Calu3 (cell line): ENCODE results near the gene NXN. TPM values are rescaled to one million over a fixed set of nuclear protein-coding genes. Genes with fewer than 3 reads are reported as not detected.

Experiments
- BruUV-seq: library from RNA; stranded (reverse); fragments of 400-500 nt; replicated peaks from 2 replicates; lab custom pipeline; 2021; lab: Mats Ljungman, UMichigan
- CTCF ChIA-PET: fragments of 300-600 bp; sonication (Branson Sonifier 250); formaldehyde crosslinking; loops from one replicate; lab custom pipeline; 2022; ENCODE audit warnings: antibody characterized with exemption; lab: Charles Lee
- DNase-seq: peaks from one replicate; pipeline ENCODE4 v3.0.0; 2022
- H3K27ac Mint-ChIP-seq: one replicate; pipeline ENCODE4 v1.8.0; 2022; ENCODE audit warnings: mixed read lengths; ENCODE audit not compliant: unreplicated experiment
- H3K27me3 Mint-ChIP-seq: one replicate; pipeline ENCODE4 v1.8.0; 2022; ENCODE audit warnings: mixed read lengths; ENCODE audit not compliant: unreplicated experiment
- H3K36me3 Mint-ChIP-seq: one replicate; pipeline ENCODE4 v1.8.0; 2022; ENCODE audit warnings: mild to moderate bottlenecking, moderate library complexity, mixed read lengths; ENCODE audit not compliant: insufficient read depth, unreplicated experiment
- H3K4me1 Mint-ChIP-seq: one replicate; pipeline ENCODE4 v1.8.0; 2022; ENCODE audit warnings: mild to moderate bottlenecking, low read depth, mixed read lengths; ENCODE audit not compliant: unreplicated experiment
- H3K4me3 Mint-ChIP-seq: one replicate; pipeline ENCODE4 v1.8.0; 2022; ENCODE audit warnings: mild to moderate bottlenecking, low read depth, moderate library complexity, mixed read lengths; ENCODE audit not compliant: unreplicated experiment
- H3K9me3 Mint-ChIP-seq: one replicate; pipeline ENCODE4 v1.8.0; 2022; ENCODE audit warnings: low read depth, mixed read lengths; ENCODE audit not compliant: unreplicated experiment
- intact Hi-C: fragments of 100-400 bp; cut with micrococcal nuclease; formaldehyde crosslinking; loops from one replicate; pipeline ENCODE4 v1.10.0; 2022; ENCODE audit not compliant: unreplicated experiment
- total RNA-seq: library from RNA; stranded (reverse); gene quantifications from 2 replicates; pipeline ENCODE4 v1.2.3, GENCODE V29; 2022
- TF ChIP-seq, protein P1 (sequence below): fragments of 200-600 bp; IDR thresholded peaks from one replicate; pipeline ENCODE4 v1.8.0; 2022; ENCODE audit warnings: antibody characterized with exemption; ENCODE audit not compliant: unreplicated experiment

Gene NXN
- total RNA-seq, 1 experiment from 2014 or later: 1.8 TPM

DNA sequence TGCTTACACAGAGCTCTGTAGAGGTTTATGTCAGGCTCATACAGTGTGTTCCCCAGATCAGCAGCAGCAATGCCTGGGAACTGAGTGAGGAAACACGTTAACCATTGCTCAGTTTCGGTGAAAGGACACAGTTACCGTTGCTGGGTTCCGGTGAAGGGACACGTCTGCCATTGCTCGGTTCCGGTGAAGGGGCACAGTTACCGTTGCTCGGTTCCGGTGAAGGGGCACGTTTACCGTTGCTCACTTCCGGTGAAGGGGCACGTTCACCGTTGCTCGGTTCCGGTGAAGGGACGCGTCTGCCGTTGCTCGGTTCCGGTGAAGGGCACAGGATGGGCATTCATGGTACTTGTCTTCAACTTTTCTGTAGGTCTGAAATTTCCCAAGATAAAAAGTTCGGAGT is 115.7 kb downstream of the NXN start:
- Mint-ChIP-seq H3K36me3 (peaks cover 4% of the 10 kb centered on the region), H3K9me3 (no peaks in the 10 kb centered on the region), H3K27ac (no peak overlapping the region), H3K4me3 (no peak overlapping the region), H3K4me1 (no peaks in the 10 kb centered on the region), H3K27me3 (peaks cover 14% of the 10 kb centered on the region)
- no peak for DNase-seq
- intact Hi-C loops: no loop called here
- CTCF ChIA-PET: no interaction called here
- no TSS peak for BruUV-seq
- TF ChIP-seq, protein P1, sequence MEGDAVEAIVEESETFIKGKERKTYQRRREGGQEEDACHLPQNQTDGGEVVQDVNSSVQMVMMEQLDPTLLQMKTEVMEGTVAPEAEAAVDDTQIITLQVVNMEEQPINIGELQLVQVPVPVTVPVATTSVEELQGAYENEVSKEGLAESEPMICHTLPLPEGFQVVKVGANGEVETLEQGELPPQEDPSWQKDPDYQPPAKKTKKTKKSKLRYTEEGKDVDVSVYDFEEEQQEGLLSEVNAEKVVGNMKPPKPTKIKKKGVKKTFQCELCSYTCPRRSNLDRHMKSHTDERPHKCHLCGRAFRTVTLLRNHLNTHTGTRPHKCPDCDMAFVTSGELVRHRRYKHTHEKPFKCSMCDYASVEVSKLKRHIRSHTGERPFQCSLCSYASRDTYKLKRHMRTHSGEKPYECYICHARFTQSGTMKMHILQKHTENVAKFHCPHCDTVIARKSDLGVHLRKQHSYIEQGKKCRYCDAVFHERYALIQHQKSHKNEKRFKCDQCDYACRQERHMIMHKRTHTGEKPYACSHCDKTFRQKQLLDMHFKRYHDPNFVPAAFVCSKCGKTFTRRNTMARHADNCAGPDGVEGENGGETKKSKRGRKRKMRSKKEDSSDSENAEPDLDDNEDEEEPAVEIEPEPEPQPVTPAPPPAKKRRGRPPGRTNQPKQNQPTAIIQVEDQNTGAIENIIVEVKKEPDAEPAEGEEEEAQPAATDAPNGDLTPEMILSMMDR: no peak

DNA sequence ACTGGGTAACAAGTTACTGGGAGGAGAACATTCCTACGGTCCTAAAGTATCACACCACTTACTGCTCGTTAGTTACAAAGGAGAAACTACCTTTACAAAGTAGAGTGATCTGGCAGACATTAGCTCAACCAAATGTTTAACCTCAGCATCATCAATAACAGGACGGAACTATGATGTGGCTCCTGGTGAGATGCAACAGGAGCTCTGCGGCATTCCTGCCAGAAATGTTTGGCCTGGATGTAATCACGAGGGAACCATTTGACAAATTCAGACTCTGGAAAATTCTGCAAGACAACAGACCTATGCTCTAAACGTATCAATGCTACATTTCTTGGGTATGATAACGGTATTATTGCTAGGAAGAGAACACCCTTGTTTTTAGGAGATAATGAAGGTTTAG is 117.0 kb downstream of the NXN start:
- H3K27ac Mint-ChIP-seq: no peak overlapping the region
- no peak for DNase-seq
- intact Hi-C loops: no loop called here

DNA sequence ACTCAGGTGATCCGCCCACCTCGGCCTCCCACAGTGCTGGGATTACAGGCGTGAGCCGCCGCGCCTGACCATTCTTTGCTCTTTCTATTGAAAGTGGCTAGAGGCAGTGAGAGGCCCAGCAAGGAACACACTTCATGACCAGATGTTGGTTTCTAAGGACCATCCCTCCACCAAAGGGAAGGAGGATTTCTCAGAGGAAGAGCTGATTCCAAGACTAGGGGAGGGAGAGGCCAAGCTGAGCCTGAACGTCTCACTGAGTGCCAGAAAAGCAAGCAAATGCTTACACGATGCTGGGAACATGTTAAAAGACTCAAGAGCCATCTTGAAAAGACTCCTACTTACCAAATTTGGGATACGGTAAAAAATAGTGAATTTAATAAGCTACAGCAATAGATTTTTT is 118.2 kb downstream of the NXN start:
- no TSS peak for BruUV-seq
- CTCF ChIA-PET: no interaction called here
- DNase-seq: no peak
- H3K4me3 Mint-ChIP-seq: no peak overlapping the region
- H3K9me3 Mint-ChIP-seq: no peaks in the 10 kb centered on the region
- no peaks in the 10 kb centered on the region for H3K27me3 Mint-ChIP-seq
- H3K36me3 Mint-ChIP-seq: peaks cover 4% of the 10 kb centered on the region
- intact Hi-C loops: no loop called here
- TF ChIP-seq, protein P1: no peak
- H3K4me1 Mint-ChIP-seq: no peaks in the 10 kb centered on the region
- H3K27ac Mint-ChIP-seq: no peak overlapping the region

More for the DNA sequence above, 117.0 kb downstream of the NXN start:
- Mint-ChIP-seq H3K36me3 (peaks cover 4% of the 10 kb centered on the region), H3K4me1 (no peaks in the 10 kb centered on the region), H3K27me3 (peaks cover 1% of the 10 kb centered on the region), H3K4me3 (no peak overlapping the region), H3K9me3 (no peaks in the 10 kb centered on the region)
- TF ChIP-seq, protein P1: no peak
- no TSS peak for BruUV-seq
- CTCF ChIA-PET: no interaction called here

DNA sequence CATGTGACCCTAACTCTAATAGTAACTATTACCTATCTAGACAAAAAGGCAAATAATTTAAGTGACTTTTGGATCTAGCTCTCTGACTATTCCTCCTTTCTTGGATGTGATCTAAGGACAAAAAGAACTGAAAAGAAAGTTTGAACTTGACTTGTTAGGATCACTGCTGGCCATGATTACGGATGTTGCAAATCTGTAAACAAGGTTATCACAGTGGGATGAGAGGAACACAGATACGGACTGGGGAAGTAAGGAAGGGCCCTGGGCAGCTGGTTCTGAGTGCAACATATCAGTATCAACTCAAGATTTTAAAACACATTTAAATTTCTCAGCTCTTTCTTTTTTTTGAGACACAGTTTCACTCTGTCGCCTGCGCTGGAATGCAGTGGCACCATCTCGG is 118.8 kb downstream of the NXN start:
- no peak for DNase-seq
- Mint-ChIP-seq H3K27me3 (no peaks in the 10 kb centered on the region), H3K9me3 (no peaks in the 10 kb centered on the region), H3K36me3 (peaks cover 4% of the 10 kb centered on the region), H3K4me1 (no peaks in the 10 kb centered on the region), H3K27ac (no peak overlapping the region), H3K4me3 (no peak overlapping the region)
- intact Hi-C loops: no loop called here
- BruUV-seq: no TSS peak
- CTCF ChIA-PET: no interaction called here
- TF ChIP-seq, protein P1: no peak
